DND-41 (cell line): ENCODE results near the gene ZNF214.

Source experiments
- EZH2 ChIP-seq: IDR thresholded peaks from 3 replicates; pipeline ENCODE4 v1.6.1; 2012; ENCODE audit warnings: borderline replicate concordance, low read depth, mild to moderate bottlenecking, moderate library complexity, low read length, inconsistent platforms; ENCODE audit not compliant: severe bottlenecking
- TF ChIP-seq, protein P1 (sequence below): IDR thresholded peaks from 2 replicates; pipeline ENCODE4 v1.5.1; 2012; ENCODE audit warnings: borderline replicate concordance, low read length, moderate library complexity, mild to moderate bottlenecking; ENCODE audit not compliant: poor library complexity, severe bottlenecking; ENCODE audit errors: extremely low read depth

DNA sequence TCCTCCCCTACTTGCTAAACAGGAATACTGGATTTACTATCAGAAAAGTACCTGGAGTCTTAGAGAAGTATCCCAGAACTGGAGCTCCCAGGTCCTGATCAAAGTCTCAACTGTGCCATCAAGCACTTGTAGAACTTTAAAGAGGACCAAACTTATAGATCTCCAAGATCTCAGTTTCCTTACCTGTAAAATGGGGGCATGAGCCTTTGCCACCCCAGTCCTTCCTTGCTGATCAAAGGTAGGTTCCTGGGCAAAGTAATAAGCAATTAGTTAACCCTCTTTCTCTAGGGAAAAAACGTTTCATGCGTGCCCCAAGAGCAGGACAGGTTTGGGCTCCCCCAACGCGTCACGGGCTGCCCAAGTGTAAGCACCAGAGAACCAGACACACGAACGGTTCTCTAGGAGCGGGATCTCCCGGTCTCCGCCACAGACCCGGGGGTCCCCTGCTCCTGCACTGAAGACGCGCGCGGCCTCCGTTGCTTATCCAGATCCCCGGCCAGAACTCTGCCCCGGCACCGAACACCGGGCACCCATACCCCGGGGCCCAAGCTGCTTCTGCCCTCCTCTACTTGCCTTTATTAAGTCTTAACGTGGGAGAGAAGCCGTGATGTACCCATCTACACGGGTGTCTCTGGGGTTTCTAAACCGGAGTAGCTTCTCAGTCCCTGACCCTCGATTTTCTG lies 505 bp downstream of the ZNF214 start:
- TF ChIP-seq, protein P1, sequence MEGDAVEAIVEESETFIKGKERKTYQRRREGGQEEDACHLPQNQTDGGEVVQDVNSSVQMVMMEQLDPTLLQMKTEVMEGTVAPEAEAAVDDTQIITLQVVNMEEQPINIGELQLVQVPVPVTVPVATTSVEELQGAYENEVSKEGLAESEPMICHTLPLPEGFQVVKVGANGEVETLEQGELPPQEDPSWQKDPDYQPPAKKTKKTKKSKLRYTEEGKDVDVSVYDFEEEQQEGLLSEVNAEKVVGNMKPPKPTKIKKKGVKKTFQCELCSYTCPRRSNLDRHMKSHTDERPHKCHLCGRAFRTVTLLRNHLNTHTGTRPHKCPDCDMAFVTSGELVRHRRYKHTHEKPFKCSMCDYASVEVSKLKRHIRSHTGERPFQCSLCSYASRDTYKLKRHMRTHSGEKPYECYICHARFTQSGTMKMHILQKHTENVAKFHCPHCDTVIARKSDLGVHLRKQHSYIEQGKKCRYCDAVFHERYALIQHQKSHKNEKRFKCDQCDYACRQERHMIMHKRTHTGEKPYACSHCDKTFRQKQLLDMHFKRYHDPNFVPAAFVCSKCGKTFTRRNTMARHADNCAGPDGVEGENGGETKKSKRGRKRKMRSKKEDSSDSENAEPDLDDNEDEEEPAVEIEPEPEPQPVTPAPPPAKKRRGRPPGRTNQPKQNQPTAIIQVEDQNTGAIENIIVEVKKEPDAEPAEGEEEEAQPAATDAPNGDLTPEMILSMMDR, result no peak
- no peak for TF ChIP-seq EZH2
